T-cell (primary cell): ENCODE data around the gene CDX1. TPM values are rescaled to one million over a fixed set of nuclear protein-coding genes. Genes with fewer than 3 reads are reported as not detected.
A peak's percentile ranks its signal among the peaks of the same experiment; 100 is the strongest.

Source experiments
- ATAC-seq, 4 experiments: fragments of 200-7000 bp in 3 of 4; fragments of 150-1000 bp in 1 of 4; cut with Tn5 transposase; replicated peaks in 1 of 4; 1 replicate in 3 of 4; 2 replicates in 1 of 4; pipeline ENCODE4 v1.10.0; 2021; ENCODE audit warnings: moderate library complexity in 3 of 4, mild to moderate bottlenecking in 2 of 4, moderate number of reproducible peaks in 1 of 4
- CTCF ChIA-PET, 2 donors: fragments of 300-600 bp; sonication (Branson Sonifier 250); formaldehyde crosslinking; loops; one replicate each; lab custom pipeline; 2022; ENCODE audit warnings: antibody characterized with exemption in 2 of 2; lab: Charles Lee
- POLR2A ChIA-PET, 2 donors: fragments of 300-600 bp; sonication (Branson Sonifier 250); formaldehyde crosslinking; loops; one replicate each; lab custom pipeline; 2022; ENCODE audit warnings: antibody characterized with exemption in 2 of 2; lab: Charles Lee
- DNase-seq, 35 experiments: peaks; one replicate each; pipeline versions ENCODE4 v3.0.0 to v3.0.0-alpha.2; 2013 to 2023
- H3K27ac ChIP-seq: one replicate; pipeline ENCODE4 v1.5.1; 2013; ENCODE audit warnings: low read length
- H3K27me3 ChIP-seq, 2 experiments: replicated peaks in 1 of 2; 1 replicate in 1 of 2; 2 replicates in 1 of 2; pipeline versions ENCODE4 v1.6.1 to v1.7.0; 2013; ENCODE audit warnings: low read length in 1 of 2, mixed read lengths in 1 of 2; ENCODE audit not compliant: control insufficient read depth in 2 of 2, insufficient read depth in 2 of 2; ENCODE audit errors: extremely low read depth in 1 of 2
- H3K36me3 ChIP-seq, 2 donors: 1 replicate in 1 of 2; 2 replicates in 1 of 2; pipeline versions ENCODE4 v1.6.1 to v1.7.0; 2013; ENCODE audit warnings: low read length in 1 of 2; ENCODE audit not compliant: control insufficient read depth in 2 of 2, insufficient read depth in 1 of 2; ENCODE audit errors: extremely low read depth in 1 of 2
- H3K4me1 ChIP-seq, 2 experiments: 1 replicate in 1 of 2; 2 replicates in 1 of 2; pipeline versions ENCODE4 v1.6.1 to v1.7.0; 2013; ENCODE audit warnings: low read length in 2 of 2, mixed read lengths in 1 of 2; ENCODE audit not compliant: insufficient read depth in 2 of 2, control insufficient read depth in 1 of 2; ENCODE audit errors: extremely low read depth in 1 of 2
- H3K4me3 ChIP-seq, 2 donors: 1 replicate in 1 of 2; 2 replicates in 1 of 2; pipeline versions ENCODE4 v1.5.1 to v1.7.0; 2013; ENCODE audit warnings: mild to moderate bottlenecking in 2 of 2, low read length in 1 of 2, moderate library complexity in 1 of 2; ENCODE audit not compliant: control insufficient read depth in 1 of 2; ENCODE audit errors: extremely low read depth in 1 of 2
- H3K9me3 ChIP-seq: 2 replicates; pipeline ENCODE4 v1.7.0; 2013
- H3K27ac Mint-ChIP-seq, 2 donors: one replicate each; pipeline ENCODE4 v1.8.0; 2020 to 2021; ENCODE audit warnings: mild to moderate bottlenecking in 2 of 2, mixed read lengths in 2 of 2
- H3K27me3 Mint-ChIP-seq, 2 donors: one replicate each; pipeline ENCODE4 v1.8.0; 2021 to 2022; ENCODE audit warnings: mixed read lengths in 2 of 2
- H3K36me3 Mint-ChIP-seq: one replicate; pipeline ENCODE4 v1.8.0; 2021; ENCODE audit warnings: mixed read lengths
- H3K4me1 Mint-ChIP-seq, 3 donors: one replicate each; pipeline ENCODE4 v1.8.0; 2020 to 2022; ENCODE audit warnings: mixed read lengths in 3 of 3, mild to moderate bottlenecking in 1 of 3
- H3K4me3 Mint-ChIP-seq, 3 donors: one replicate each; pipeline ENCODE4 v1.8.0; 2020 to 2022; ENCODE audit warnings: mild to moderate bottlenecking in 3 of 3, mixed read lengths in 3 of 3, moderate library complexity in 3 of 3
- H3K9me3 Mint-ChIP-seq, 3 donors: one replicate each; pipeline ENCODE4 v1.8.0; 2020 to 2022; ENCODE audit warnings: mixed read lengths in 3 of 3
- WGBS: methylation state at CpG from one replicate; pipeline ENCODE4 v1.1.5; 2013; ENCODE audit warnings: missing lambda C conversion rate; ENCODE audit not compliant: insufficient coverage; 5-methylcytosine and 5-hydroxymethylcytosine counted together
- total RNA-seq, 35 experiments: library from RNA in 6 of 35; stranded (reverse) in 6 of 35; fragments of 120-200 nt in 1 of 35; gene quantifications; one replicate each; pipeline versions ENCODE4 v1.2.1 to v1.2.4 and lab custom pipeline; 2013 to 2026

CDX1 gene
- total RNA-seq, 5 donors from 2014 or later (not counting 1 experiment from before 2014, with no cell fraction given): 0.23 TPM; not detected in 4

- peaks cover 0 to 46% of the 10 kb centered on the region in 2 experiments for H3K27me3 ChIP-seq
- ChIA-PET CTCF (interaction anchor here in 1 of 2 donors (0.6 kb wide), 1 partner anchor 13 kb away, joined by 4 read pairs; no protein-coding TSS in a partner anchor), POLR2A (no interaction called here)
- H3K4me3 ChIP-seq: no peak overlapping the region
- H3K27ac ChIP-seq: no peak overlapping the region
- Mint-ChIP-seq H3K4me3 (no peak overlapping the region), H3K4me1 (peaks cover 5 to 9% (median 7%) of the 10 kb centered on the region in 3 donors), H3K27ac (no peak overlapping the region), H3K27me3 (peaks cover 31 to 39% of the 10 kb centered on the region in 2 donors), H3K36me3 (no peaks in the 10 kb centered on the region), H3K9me3 (no peaks in the 10 kb centered on the region)
- H3K9me3 ChIP-seq: no peaks in the 10 kb centered on the region
- H3K36me3 ChIP-seq: no peaks in the 10 kb centered on the region
- H3K4me1 ChIP-seq: peaks cover 0 to 8% of the 10 kb centered on the region in 2 experiments
- no peak for DNase-seq
- 75% methylated on average over 3 of the region's 5 CpGs for WGBS
- no peak for ATAC-seq
These were observed 6.0 kb upstream of the CDX1 start for GRCh38 chr5:150160448-150161081.

- Histone ChIP-seq H3K9me3 (no peaks in the 10 kb centered on the region), H3K27me3 (peaks cover 0 to 39% of the 10 kb centered on the region in 2 experiments)
These were observed 5.1 kb upstream of the CDX1 start for GRCh38 chr5:150161242-150162141.

GRCh38 chr5:150162142-150162513 is 4.5 kb upstream of the CDX1 start:
- Mint-ChIP-seq H3K4me1 (no peaks in the 10 kb centered on the region), H3K36me3 (no peaks in the 10 kb centered on the region), H3K9me3 (no peaks in the 10 kb centered on the region), H3K27ac (no peak overlapping the region), H3K27me3 (peaks cover 26 to 35% of the 10 kb centered on the region in 2 donors), H3K4me3 (no peak overlapping the region)
- DNase-seq (no peak), ATAC-seq (no peak)
- Histone ChIP-seq H3K4me3 (no peak overlapping the region), H3K4me1 (no peaks in the 10 kb centered on the region), H3K9me3 (no peaks in the 10 kb centered on the region), H3K27ac (no peak overlapping the region), H3K36me3 (no peaks in the 10 kb centered on the region), H3K27me3 (peaks cover 0 to 39% of the 10 kb centered on the region in 2 experiments)
- ChIA-PET CTCF (interaction anchor here in 1 of 2 donors (0.9 kb wide), 1 partner anchor 56 kb away, joined by 3 read pairs; no protein-coding TSS in a partner anchor), POLR2A (no interaction called here)
- 60% methylated on average over 3 of the region's 3 CpGs for WGBS

More at GRCh38 chr5:150161242-150162141, 5.1 kb upstream of the CDX1 start:
- H3K27ac Mint-ChIP-seq: no peak overlapping the region
- POLR2A ChIA-PET: no interaction called here
- CTCF ChIA-PET: interaction anchor here (0.6 to 0.9 kb wide), 2 partner anchors 12 to 57 kb away, joined by 3 to 4 read pairs; no protein-coding TSS in a partner anchor
- H3K4me3 Mint-ChIP-seq: no peak overlapping the region
- H3K27me3 Mint-ChIP-seq: peaks cover 29 to 40% of the 10 kb centered on the region in 2 donors
- DNase-seq: peak; percentile 19 to 76 (median 64)
- ATAC-seq: peak; percentile 66 to 75 (median 72)
- WGBS: 52% methylated on average over 13 of the region's 14 CpGs
- no peaks in the 10 kb centered on the region for H3K9me3 Mint-ChIP-seq
- peaks cover 0 to under 1% (median under 1%) of the 10 kb centered on the region in 3 donors for H3K4me1 Mint-ChIP-seq
- no peak overlapping the region for H3K27ac ChIP-seq
- H3K4me3 ChIP-seq: no peak overlapping the region
- H3K36me3 ChIP-seq: no peaks in the 10 kb centered on the region
- no peaks in the 10 kb centered on the region for H3K36me3 Mint-ChIP-seq
- H3K4me1 ChIP-seq: no peaks in the 10 kb centered on the region

GRCh38 chr5:150163035-150163434 is 3.5 kb upstream of the CDX1 start:
- DNase-seq (no peak), ATAC-seq (no peak)
- ChIA-PET CTCF (interaction anchor here (0.5 to 0.8 kb wide), 3 partner anchors 36 to 861 kb away, joined by 3 to 4 read pairs (median 3); no protein-coding TSS in a partner anchor), POLR2A (no interaction called here)
- H3K9me3 Mint-ChIP-seq: no peaks in the 10 kb centered on the region
- Histone ChIP-seq H3K27ac (no peak overlapping the region), H3K36me3 (no peaks in the 10 kb centered on the region), H3K9me3 (no peaks in the 10 kb centered on the region), H3K4me1 (peaks cover 0 to 4% of the 10 kb centered on the region in 2 experiments), H3K4me3 (no peak overlapping the region), H3K27me3 (peaks cover 1 to 40% of the 10 kb centered on the region in 2 experiments)
- no peaks in the 10 kb centered on the region for H3K36me3 Mint-ChIP-seq
- peaks cover 0 to 3% (median 2%) of the 10 kb centered on the region in 3 donors for H3K4me1 Mint-ChIP-seq
- no CpG with 5 or more reads among the region's 3 CpGs for WGBS
- no peak overlapping the region for H3K27ac Mint-ChIP-seq
- H3K4me3 Mint-ChIP-seq: no peak overlapping the region
- H3K27me3 Mint-ChIP-seq: peaks cover 25 to 35% of the 10 kb centered on the region in 2 donors

GRCh38 chr5:150163547-150164059 is 3.0 kb upstream of the CDX1 start:
- Histone ChIP-seq H3K27ac (no peak overlapping the region), H3K4me1 (peaks cover 0 to 4% of the 10 kb centered on the region in 2 experiments), H3K36me3 (no peaks in the 10 kb centered on the region), H3K9me3 (no peaks in the 10 kb centered on the region), H3K4me3 (no peak overlapping the region), H3K27me3 (peaks cover 4 to 38% of the 10 kb centered on the region in 2 experiments)
- ATAC-seq (no peak), DNase-seq (no peak)
- Mint-ChIP-seq H3K4me1 (peaks cover 0 to 3% (median 2%) of the 10 kb centered on the region in 3 donors), H3K9me3 (no peaks in the 10 kb centered on the region), H3K27me3 (peaks cover 30 to 41% of the 10 kb centered on the region in 2 donors), H3K4me3 (no peak overlapping the region), H3K36me3 (no peaks in the 10 kb centered on the region), H3K27ac (no peak overlapping the region)
- ChIA-PET CTCF (interaction anchor here (0.5 to 0.8 kb wide), 3 partner anchors 36 to 862 kb away, joined by 3 to 4 read pairs (median 3); no protein-coding TSS in a partner anchor), POLR2A (no interaction called here)
- 78% methylated on average over 12 of the region's 13 CpGs for WGBS
